AG09319 (cell line): ENCODE results near the gene KMT2B.

Source experiments
- DNase-seq: peaks from one replicate; pipeline ENCODE4 v3.0.0-alpha.2; 2010; ENCODE audit warnings: low read depth; ENCODE audit errors: extremely low read depth
- TF ChIP-seq, protein P1 (sequence below): IDR thresholded peaks from 2 replicates; pipeline ENCODE4 v1.5.1; 2011; ENCODE audit warnings: low read depth, mild to moderate bottlenecking, inconsistent platforms, low read length, moderate library complexity

The KMT2B gene

DNA sequence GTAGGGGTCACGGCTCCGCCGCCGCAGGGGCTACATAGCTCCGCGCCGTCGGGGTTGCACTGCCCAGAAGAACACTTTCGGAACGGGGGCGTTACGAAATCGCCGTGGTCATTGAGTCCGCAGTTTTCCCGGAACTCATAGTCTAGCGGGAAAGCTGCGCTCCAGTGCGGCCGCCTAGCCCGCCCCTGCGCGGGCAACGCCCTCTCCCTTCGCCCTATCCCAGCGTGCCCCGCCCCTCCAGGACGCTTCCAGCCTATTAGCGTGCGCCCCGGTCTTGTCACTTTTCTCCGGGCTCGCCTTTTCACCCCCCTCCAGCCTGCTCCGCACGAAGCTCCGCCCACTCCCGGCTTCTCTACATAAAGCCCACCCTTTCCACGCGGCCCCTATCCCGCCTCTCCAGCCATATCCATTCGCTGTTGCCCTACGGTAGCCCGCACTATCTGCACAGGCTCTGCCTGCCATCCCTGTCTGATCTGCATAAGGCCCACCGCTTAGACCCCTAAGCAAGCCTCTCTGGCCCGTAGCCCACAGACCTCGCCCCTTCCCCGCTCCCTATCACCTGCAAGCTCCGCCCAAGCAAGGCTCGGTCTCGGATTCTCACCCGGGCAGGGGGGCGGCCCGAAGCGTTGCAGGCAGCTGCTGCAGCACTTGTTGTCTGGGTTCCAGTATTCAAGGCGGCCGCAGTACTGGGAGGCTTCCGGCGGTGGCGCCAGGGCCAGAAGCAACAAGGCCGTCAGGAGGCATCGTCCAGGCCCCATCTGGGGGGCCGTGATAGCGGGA lies 22.8 kb downstream of the KMT2B start:
- TF ChIP-seq, protein P1, sequence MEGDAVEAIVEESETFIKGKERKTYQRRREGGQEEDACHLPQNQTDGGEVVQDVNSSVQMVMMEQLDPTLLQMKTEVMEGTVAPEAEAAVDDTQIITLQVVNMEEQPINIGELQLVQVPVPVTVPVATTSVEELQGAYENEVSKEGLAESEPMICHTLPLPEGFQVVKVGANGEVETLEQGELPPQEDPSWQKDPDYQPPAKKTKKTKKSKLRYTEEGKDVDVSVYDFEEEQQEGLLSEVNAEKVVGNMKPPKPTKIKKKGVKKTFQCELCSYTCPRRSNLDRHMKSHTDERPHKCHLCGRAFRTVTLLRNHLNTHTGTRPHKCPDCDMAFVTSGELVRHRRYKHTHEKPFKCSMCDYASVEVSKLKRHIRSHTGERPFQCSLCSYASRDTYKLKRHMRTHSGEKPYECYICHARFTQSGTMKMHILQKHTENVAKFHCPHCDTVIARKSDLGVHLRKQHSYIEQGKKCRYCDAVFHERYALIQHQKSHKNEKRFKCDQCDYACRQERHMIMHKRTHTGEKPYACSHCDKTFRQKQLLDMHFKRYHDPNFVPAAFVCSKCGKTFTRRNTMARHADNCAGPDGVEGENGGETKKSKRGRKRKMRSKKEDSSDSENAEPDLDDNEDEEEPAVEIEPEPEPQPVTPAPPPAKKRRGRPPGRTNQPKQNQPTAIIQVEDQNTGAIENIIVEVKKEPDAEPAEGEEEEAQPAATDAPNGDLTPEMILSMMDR, result no peak; the same call in 1 of the 2 replicates
- peak; percentile 89 for DNase-seq

DNA sequence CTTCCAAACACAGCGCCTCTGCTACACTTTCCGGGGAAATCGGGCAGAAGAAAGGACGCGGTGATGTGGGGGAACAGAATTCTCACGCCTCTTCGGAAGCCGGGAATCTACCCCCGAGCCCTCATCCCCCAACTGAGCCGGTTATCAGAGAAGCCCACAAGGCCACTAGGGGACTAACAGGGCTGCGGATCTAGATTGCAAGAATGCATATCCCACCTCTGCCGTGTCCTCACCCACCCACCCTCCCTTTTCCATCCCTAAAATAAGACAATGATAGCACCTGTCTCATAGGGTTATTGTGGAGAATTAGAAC lies 23.4 kb downstream of the KMT2B start:
- TF ChIP-seq, protein P1, result no peak
- DNase-seq, result no peak

DNA sequence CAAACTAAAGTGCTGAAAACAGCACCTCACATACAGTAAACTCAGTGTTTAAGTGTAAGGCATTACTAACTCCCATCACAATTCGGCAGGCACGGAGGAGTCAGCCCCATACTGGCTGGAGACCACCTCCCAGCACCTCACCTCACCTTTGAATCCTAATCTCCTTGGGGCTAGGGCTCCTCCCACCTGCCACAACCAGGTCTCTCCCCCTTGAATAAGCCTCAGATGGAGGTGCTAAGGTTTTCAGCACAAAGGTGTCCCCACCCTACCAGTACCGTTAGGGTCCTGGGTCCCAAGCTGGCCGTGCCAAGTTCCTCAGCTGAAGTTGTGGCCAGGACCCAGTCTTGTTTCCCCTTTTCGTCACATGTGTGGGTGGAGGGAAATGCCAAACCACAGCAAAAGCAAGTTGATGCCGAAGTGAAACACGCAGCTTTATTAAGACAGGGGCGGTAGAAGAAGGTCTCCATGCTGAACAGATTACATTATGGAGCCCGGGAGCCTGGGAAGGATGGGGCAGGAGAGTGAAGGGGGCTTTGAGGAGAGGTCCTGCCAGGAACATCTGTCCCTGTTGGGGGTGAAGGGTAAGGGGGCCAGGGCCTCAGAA lies 24.4 kb downstream of the KMT2B start, which contains the start of gene IGFLR1:
IGFLR1 (minus strand) TSS at position 332 of the 604 bp plus-strand sequence. CDS start 1,272 bp downstream, outside the sequence.
- DNase-seq, result no peak
- TF ChIP-seq, protein P1, result no peak

DNA sequence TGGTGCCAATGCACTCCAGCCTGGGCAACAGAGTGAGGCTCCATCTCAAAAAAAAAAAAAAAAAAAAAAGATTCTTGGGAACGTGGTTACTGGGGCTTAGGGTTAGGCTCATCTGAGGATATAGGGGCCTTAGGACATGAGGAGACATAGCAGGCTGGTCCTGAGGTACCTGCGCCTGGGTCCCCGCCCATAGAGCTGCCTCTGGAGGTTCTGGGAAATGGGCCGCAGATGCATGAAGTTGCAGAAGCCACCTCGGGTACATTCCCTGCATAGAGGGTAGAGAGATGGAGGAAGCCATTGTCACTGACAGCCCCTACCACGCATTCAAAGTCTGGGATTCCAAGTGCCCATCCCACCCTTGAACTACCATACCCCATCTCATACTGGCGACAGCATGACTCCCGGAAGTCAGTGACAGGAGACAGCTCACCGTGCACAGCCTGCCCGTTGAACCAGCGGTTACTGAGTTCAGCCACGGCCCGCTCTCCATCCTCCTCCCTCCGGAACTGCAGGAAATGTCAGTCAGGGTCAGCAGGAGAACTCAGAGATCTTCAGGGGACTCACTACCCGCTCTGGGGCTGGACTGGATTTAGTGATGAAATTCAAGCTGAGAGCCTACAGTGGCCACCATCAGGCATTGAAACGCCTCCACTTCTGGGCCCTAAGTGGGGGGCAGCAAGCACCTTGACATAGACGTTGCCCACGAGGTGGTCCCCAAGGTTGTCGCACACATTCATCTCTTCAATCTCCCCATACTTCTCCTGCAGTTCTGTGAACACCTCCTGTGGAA lies 26.0 kb downstream of the KMT2B start:
- DNase-seq, result no peak
- TF ChIP-seq, protein P1, result no peak

DNA sequence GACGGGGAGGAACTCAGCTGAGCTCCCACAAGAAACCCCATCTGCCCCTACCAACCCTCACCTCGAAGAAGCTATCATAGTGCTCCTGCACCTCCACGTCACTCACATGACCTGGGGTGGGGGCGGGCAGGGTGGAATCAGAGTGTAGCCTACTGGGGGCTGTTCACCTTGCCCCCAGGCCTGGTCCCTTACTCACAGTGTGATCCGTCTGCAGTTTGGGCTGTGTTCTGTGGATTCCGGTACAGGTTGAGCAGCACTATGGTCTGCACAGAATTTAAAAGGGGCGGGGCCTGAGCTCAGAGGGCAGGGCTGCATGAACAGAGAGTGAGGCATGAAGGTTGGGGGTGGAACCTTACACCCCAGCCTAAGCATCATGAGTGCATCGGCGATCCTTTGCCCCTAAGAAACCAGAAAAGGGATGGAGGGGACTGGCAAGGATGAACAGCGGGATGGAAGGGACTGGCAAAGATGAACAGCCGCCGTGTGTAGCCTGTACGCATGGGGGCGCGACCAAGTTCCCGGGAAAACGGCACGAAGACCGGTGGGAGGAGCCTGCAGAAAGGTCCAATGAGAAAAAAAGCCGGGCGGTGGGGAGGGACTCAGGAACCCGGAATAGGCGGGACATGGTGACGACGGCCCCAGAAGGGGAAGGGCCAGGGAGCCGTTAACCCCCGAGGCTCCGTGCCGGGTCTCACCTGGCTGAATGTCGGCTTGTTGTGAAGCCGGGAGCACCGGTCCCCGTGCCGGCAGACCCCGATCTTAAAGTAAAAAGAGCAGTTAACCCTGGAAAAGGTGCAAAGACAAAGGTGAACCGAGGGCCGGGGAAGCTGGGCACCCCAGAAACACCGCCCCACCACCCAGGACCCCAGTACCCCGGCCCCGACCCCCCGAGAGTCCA lies 26.9 kb downstream of the KMT2B start:
- TF ChIP-seq, protein P1, result peak; percentile 59
- DNase-seq, result peak; percentile 85

DNA sequence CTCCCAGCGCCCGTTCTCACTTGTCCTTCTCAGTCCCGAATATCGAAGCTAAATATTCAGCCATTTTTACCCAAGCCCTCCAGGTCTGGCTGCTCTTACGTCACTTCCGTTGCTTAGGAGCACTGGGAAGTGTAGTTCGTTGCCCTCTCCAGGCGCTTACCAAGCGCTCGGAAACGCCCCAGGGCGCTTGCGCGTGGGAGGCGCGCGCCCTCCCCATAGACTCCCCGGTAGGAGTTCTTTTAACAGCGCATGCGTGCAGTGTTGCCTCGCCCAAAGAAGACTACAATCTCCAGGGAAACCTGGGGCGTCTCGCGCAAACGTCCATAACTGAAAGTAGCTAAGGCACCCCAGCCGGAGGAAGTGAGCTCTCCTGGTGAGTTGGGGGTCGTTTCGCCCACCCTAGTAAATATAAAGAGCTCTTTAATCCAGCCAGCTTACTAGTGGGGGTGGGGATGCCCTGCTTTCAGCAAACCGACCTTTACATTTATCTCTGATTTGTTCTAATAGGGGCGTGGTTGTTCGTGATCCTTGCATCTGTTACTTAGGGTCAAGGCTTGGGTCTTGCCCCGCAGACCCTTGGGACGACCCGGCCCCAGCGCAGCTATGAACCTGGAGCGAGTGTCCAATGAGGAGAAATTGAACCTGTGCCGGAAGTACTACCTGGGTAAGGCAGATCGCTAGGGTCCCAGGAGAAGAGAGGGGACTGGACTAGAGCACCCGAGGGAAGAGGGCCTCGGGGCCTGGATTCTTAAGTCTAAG lies 27.7 kb downstream of the KMT2B start, which contains the start of the genes PSENEN and U2AF1L4:
PSENEN (plus strand) TSS at position 324 of the 759 bp plus-strand sequence; CDS start at position 604, 280 bp downstream.
U2AF1L4 (minus strand) TSS at position 91 of the 759 bp plus-strand sequence; CDS start at position 64, 27 bp downstream.
- TF ChIP-seq, protein P1, result no peak

More for the DNA sequence above, 27.7 kb downstream of the KMT2B start, which contains the start of the genes PSENEN and U2AF1L4:
- DNase-seq, result peak; percentile 99
